Fibroblast of pulmonary artery (primary cell): Measurements from ENCODE around the gene PYGM.

ENCODE experiments used
- DNase-seq: peaks from one replicate; pipeline ENCODE4 v3.0.0-alpha.2; 2010; ENCODE audit warnings: low read depth
- H3K4me3 ChIP-seq: replicated peaks from 2 replicates; pipeline ENCODE4 v1.5.1; 2011; ENCODE audit warnings: low read depth, mild to moderate bottlenecking, control low read depth, low read length, moderate library complexity
- CTCF ChIP-seq: IDR thresholded peaks from 2 replicates; pipeline ENCODE4 v1.5.1; 2011; ENCODE audit warnings: mild to moderate bottlenecking, control low read depth, low read length, inconsistent platforms; ENCODE audit errors: missing control alignments

PYGM gene

GRCh38 chr11:64759722-64760719, at the start of gene PYGM:
TSS of gene PYGM (minus strand) at chr11:64759974. CDS start at chr11:64759898, 76 bp downstream.
- TF ChIP-seq CTCF = no peak
- no peak within 1 kb of the TSS for H3K4me3 ChIP-seq
- DNase-seq = peak; percentile 60

- no peak for DNase-seq
- H3K4me3 ChIP-seq = no peak overlapping the region
- TF ChIP-seq CTCF = no peak
These were observed 45.7 kb upstream of the PYGM start for GRCh38 chr11:64805481-64805880.

GRCh38 chr11:64804346-64805210, 44.8 kb upstream of the PYGM start:
- no peak for DNase-seq
- no peak overlapping the region for H3K4me3 ChIP-seq
- TF ChIP-seq CTCF = no peak

GRCh38 chr11:64803846-64804345, 44.1 kb upstream of the PYGM start:
- DNase-seq = no peak
- peak overlapping the region; percentile 76 for H3K4me3 ChIP-seq
- no peak for TF ChIP-seq CTCF

- peak within 1 kb of the TSS; percentile 76 for H3K4me3 ChIP-seq
- TF ChIP-seq CTCF = no peak
- peak; percentile 83 for DNase-seq
These were observed 43.5 kb upstream of the PYGM start, which contains the start of gene MAP4K2 for GRCh38 chr11:64803158-64803845. TSS of gene MAP4K2 (minus strand) at chr11:64803214. CDS start at chr11:64803149, 65 bp downstream.
